ENCODE measurements around the gene RAB7B.

- no peak for TF ChIP-seq CTCF (IDR thresholded peaks at IDR 0.05; ENCODE audit: insufficient read depth, low read length)
- TF ChIP-seq POLR2AphosphoS5 (IDR thresholded peaks at IDR 0.05; ENCODE audit: low read depth), result no peak
Measured at GRCh38 chr1:205943245-205943644, 60.0 kb downstream of the RAB7B start, which contains the start of gene SLC26A9.

Data from HL-60 (cell line).